DOHH2 (cell line): Measurements from ENCODE around the gene UBXN11.

ENCODE experiments used
- EZH2phosphoT487 ChIP-seq: fragments of 200-600 bp; sonication (generic); IDR thresholded peaks from 2 replicates; pipeline ENCODE4 v1.6.1; 2017; ENCODE audit warnings: borderline replicate concordance, mild to moderate bottlenecking, antibody characterized with exemption, low read length, moderate library complexity, mixed read lengths
- TF ChIP-seq, protein P1 (sequence below): fragments of 200-600 bp; sonication (generic); IDR thresholded peaks from one replicate; pipeline ENCODE4 v1.5.1; 2014; ENCODE audit warnings: antibody characterized with exemption, mild to moderate bottlenecking, low read depth, low read length; ENCODE audit not compliant: poor library complexity, severe bottlenecking

DNA sequence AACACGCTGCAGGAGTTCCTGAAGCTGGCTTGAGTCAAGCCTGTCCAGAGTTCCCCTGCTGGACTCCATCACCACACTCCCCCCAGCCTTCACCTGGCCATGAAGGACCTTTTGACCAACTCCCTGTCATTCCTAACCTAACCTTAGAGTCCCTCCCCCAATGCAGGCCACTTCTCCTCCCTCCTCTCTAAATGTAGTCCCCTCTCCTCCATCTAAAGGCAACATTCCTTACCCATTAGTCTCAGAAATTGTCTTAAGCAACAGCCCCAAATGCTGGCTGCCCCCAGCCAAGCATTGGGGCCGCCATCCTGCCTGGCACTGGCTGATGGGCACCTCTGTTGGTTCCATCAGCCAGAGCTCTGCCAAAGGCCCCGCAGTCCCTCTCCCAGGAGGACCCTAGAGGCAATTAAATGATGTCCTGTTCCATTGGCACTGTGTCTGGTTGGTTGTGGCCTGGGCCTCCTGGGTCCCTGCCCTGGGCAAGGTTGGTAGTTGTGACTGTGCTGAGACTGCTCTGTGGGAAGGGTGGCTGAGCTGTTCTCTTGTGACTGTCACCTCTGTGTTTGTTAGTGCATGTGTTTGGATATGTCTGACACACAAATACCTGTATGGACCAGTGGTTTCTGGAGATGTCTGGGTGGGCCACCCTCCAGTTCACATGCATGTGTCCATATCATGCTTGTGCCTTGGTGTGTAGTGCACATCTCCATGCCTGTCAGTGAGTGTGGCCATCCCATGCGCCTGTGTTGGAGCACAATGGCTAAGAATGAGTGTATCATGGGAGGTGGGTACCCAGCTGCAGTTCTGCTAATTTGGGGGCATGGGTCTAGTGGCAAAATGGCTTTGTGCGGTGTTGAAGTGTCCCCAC, 25.1 kb downstream of the UBXN11 start:
- TF ChIP-seq, protein P1, sequence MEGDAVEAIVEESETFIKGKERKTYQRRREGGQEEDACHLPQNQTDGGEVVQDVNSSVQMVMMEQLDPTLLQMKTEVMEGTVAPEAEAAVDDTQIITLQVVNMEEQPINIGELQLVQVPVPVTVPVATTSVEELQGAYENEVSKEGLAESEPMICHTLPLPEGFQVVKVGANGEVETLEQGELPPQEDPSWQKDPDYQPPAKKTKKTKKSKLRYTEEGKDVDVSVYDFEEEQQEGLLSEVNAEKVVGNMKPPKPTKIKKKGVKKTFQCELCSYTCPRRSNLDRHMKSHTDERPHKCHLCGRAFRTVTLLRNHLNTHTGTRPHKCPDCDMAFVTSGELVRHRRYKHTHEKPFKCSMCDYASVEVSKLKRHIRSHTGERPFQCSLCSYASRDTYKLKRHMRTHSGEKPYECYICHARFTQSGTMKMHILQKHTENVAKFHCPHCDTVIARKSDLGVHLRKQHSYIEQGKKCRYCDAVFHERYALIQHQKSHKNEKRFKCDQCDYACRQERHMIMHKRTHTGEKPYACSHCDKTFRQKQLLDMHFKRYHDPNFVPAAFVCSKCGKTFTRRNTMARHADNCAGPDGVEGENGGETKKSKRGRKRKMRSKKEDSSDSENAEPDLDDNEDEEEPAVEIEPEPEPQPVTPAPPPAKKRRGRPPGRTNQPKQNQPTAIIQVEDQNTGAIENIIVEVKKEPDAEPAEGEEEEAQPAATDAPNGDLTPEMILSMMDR, result no peak
- no peak for TF ChIP-seq EZH2phosphoT487
